ENCODE results near the gene ZFP3. TPM values are rescaled to one million over a fixed set of nuclear protein-coding genes. Genes with fewer than 3 reads are reported as not detected.
"Not testable (repeated sequence)": the region's sequence is repeated elsewhere in the genome, so short reads cannot be mapped to it uniquely, and the experiment has no call there.

Gene ZFP3
- total RNA-seq, 1 donor from 2014 or later, result 3.1 TPM

- not testable (repeated sequence) for DNase-seq
These were observed 46.6 kb downstream of the ZFP3 start for GRCh38 chr17:5124896-5125295.

- DNase-seq, result no peak
These were observed 48.6 kb downstream of the ZFP3 start for GRCh38 chr17:5126719-5127488.

- DNase-seq, result no peak
These were observed 49.6 kb downstream of the ZFP3 start for GRCh38 chr17:5127910-5128309.

GRCh38 chr17:5128387-5128786 is 50.1 kb downstream of the ZFP3 start:
- not testable (repeated sequence) for DNase-seq

- DNase-seq, result no peak
These were observed 50.8 kb downstream of the ZFP3 start for GRCh38 chr17:5128905-5129535.

- not testable (repeated sequence) for DNase-seq
These were observed 51.5 kb downstream of the ZFP3 start for GRCh38 chr17:5129770-5130169.

GRCh38 chr17:5130261-5130660 is 52.0 kb downstream of the ZFP3 start:
- DNase-seq, result not testable (repeated sequence)

GRCh38 chr17:5130687-5131086 is 52.4 kb downstream of the ZFP3 start:
- not testable (repeated sequence) for DNase-seq

GRCh38 chr17:5131146-5131715 is 53.0 kb downstream of the ZFP3 start:
- DNase-seq, result no peak

- not testable (repeated sequence) for DNase-seq
These were observed 53.7 kb downstream of the ZFP3 start for GRCh38 chr17:5131799-5132502.

GRCh38 chr17:5132503-5133225 is 54.4 kb downstream of the ZFP3 start:
- not testable (repeated sequence) for DNase-seq

- DNase-seq, result no peak
These were observed 55.0 kb downstream of the ZFP3 start for GRCh38 chr17:5133311-5133710.

- DNase-seq, result not testable (repeated sequence)
These were observed 55.7 kb downstream of the ZFP3 start for GRCh38 chr17:5133961-5134360.

GRCh38 chr17:5134571-5134970 is 56.3 kb downstream of the ZFP3 start:
- DNase-seq, result not testable (repeated sequence)

- DNase-seq, result not testable (repeated sequence)
These were observed 57.0 kb downstream of the ZFP3 start for GRCh38 chr17:5135131-5135712.

GRCh38 chr17:5135726-5136579 is 57.7 kb downstream of the ZFP3 start:
- DNase-seq, result no peak

- DNase-seq, result not testable (repeated sequence)
These were observed 58.5 kb downstream of the ZFP3 start for GRCh38 chr17:5136580-5137412.

- not testable (repeated sequence) for DNase-seq
These were observed 59.4 kb downstream of the ZFP3 start for GRCh38 chr17:5137511-5138197.

- DNase-seq, result not testable (repeated sequence)
These were observed 59.9 kb downstream of the ZFP3 start for GRCh38 chr17:5138198-5138544.
